HEK293 (cell line): ENCODE data around the gene EEF2K.

ENCODE experiments used
- KLF17 ChIP-seq: fragments of 450-650 bp; formaldehyde crosslinking; IDR thresholded peaks from 2 replicates; pipeline ENCODE4 v1.5.1; 2016; ENCODE audit warnings: missing biosample characterization, missing genetic modification characterization
- REST ChIP-seq: fragments of 450-650 bp; formaldehyde crosslinking; IDR thresholded peaks from 2 replicates; pipeline ENCODE4 v1.5.1; 2016; ENCODE audit warnings: missing biosample characterization, missing genetic modification characterization
- TCF7L2 ChIP-seq: IDR thresholded peaks from 2 replicates; pipeline ENCODE4 v1.6.1; 2011; ENCODE audit warnings: low read depth, mild to moderate bottlenecking, inconsistent platforms, low read length, moderate library complexity, borderline replicate concordance

GRCh38 chr16:22225060-22225459 is 19.0 kb downstream of the EEF2K start:
- TF ChIP-seq KLF17 (tag by site-specific recombination) (no peak), REST (tag by site-specific recombination) (no peak), TCF7L2 (no peak)
